Activated gamma-delta T cell treated with anti-CD3 and anti-CD28 coated beads, Interleukin-2, amount 50 U/mL, for 16 hours (primary cell): ENCODE results near the gene RAVER2.

Source experiments
- DNase-seq: peaks from one replicate; pipeline ENCODE4 v3.0.0-alpha.2; 2020; ENCODE audit warnings: low read depth

RAVER2 gene

GRCh38 chr1:64878931-64879611 is 134.2 kb downstream of the RAVER2 start:
- no peak for DNase-seq

GRCh38 chr1:64880449-64880848 is 135.6 kb downstream of the RAVER2 start:
- DNase-seq: no peak

GRCh38 chr1:64881281-64881680 is 136.4 kb downstream of the RAVER2 start:
- no peak for DNase-seq
